ENCODE measurements around the gene TIMM23B. TPM values are rescaled to one million over a fixed set of nuclear protein-coding genes. Genes with fewer than 3 reads are reported as not detected.
"Not testable (repeated sequence)": the region's sequence is repeated elsewhere in the genome, so short reads cannot be mapped to it uniquely, and the experiment has no call there.

TIMM23B gene, protein sequence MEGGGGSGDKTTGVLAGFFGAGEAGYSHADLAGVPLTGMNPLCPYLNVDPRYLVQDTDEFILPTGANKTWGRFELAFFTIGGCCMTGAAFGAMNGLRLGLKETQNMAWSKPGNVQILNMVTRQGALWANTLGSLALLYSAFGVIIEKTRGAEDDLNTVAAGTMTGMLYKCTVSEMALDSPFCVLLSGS
- 10 to 100 TPM; 11.1 to 20.7 TPM for total RNA-seq
- long read RNA-seq, transcript TIMM23B-201 (7 exons, 1,142 nt): major isoform, 18 of 21 reads
- long read RNA-seq, partial matches to known transcripts: 0 of 21 reads
- long read RNA-seq, other reads (novel, unspliced or antisense): 3 of 21 reads

DNA sequence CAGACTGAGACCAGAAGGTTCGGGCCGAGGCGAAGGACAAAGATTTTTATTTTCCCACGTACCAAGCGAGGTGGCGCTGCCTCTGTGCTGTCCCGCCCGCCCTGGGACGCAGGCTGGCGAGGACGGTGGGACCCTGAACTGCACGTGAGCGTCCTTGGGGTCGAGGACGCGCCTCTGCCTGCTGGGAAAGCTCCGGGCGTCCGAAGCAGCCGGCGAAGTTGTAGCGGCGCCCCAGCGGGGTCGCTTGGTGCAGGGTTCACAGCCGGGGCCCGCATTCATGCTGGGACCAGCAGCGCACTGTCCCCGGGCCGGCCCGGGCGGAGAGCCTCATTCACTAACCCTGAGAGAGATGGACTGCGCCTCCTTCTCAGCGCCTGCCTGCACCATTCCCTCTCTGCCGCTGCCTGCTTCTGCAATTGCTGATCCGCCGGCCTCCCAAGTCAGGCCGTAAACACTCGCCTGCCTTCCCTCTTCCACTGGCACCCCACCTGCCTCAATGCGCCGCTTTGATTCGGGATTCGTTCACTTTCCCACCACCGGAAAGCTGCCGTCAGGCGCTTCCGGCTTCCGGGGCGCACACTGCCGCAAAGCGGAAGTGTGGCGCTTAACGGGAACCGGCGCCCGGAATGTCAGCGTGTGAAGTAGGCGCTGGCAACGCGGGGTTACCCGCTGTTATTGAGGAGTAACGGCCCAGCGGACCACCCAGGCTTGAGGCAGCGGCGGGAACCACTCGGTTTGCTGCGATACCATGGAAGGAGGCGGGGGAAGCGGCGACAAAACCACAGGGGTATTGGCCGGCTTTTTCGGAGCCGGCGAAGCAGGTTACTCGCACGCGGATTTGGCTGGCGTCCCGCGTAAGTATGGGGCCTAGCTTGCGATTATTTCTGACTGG, at the start of gene TIMM23B, which contains the start of gene PARG:
Gene TIMM23B (plus strand): TSS at position 607 of the 892 bp plus-strand sequence. CDS start 142 bp downstream, at position 749.
Gene PARG (minus strand): TSS at position 581 of the 892 bp plus-strand sequence. CDS start 302 bp downstream, at position 279.
- ATAC-seq: peak; percentile 98

DNA sequence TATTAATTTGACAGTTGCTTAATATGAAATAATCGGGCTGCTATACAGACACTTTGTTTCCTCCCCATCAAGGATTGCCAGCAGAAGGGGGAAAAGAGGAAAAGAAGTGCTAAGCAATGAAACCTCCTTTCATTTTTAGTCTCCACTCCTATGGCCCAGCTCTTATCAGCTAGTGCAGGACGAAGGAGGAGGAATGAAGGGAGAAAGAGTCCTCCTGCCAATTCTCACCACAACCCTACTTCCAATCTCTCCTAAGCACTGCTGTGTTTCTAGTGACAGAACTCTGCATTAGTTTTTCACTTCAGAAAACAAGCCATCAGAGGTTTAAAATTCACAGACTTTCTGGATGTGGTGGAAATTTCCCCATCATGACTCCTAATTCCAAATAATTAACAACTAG, 41.9 kb upstream of the TIMM23B start:
- intact Hi-C loops (cut with DNase I); DNase-seq: not testable (repeated sequence)
- peak in 1 of 2 donors; percentile 38 for ATAC-seq

More for the DNA sequence above, at the start of gene TIMM23B, which contains the start of gene PARG:
- intact Hi-C loops (cut with DNase I): not testable (repeated sequence)
- DNase-seq: peak; percentile 85

DNA sequence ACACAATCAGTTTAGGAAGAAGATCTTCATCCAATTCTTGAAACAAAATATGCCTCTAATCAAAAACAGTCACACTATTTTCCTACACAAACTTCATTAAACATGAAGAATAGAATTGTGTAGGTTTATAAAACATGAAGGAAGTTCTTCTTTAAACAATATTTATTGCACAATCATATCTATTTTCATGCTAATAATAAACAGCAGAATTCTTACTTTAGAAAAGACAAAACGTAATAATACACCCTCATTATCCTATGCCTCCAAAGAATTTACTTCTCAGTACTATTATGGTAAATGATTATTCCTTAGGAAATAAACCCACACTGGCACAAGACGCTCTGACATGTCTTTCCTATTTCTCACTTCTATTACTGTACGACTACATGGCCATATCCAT, 41.4 kb upstream of the TIMM23B start:
- ATAC-seq; DNase-seq; intact Hi-C loops (cut with DNase I): not testable (repeated sequence)

DNA sequence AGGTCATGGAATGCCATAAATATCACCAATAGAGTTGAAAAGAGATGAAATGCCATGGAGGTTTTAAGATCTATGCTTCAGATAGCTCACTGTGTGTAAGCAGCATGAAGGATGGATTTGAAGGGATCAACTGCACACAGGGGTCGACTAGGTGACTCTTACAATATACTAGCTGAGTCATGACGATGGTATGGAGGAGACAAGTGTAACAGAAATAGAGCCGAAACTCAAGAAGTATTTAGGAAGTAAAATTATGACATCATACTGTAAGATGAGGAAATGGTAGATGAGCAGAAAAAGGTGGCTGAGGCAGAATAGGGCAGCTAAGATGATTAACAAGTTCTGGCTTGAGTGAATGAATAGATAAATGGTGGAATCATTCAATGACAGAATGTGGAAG, 38.0 kb upstream of the TIMM23B start:
- intact Hi-C loops (cut with DNase I); ATAC-seq; DNase-seq: not testable (repeated sequence)

DNA sequence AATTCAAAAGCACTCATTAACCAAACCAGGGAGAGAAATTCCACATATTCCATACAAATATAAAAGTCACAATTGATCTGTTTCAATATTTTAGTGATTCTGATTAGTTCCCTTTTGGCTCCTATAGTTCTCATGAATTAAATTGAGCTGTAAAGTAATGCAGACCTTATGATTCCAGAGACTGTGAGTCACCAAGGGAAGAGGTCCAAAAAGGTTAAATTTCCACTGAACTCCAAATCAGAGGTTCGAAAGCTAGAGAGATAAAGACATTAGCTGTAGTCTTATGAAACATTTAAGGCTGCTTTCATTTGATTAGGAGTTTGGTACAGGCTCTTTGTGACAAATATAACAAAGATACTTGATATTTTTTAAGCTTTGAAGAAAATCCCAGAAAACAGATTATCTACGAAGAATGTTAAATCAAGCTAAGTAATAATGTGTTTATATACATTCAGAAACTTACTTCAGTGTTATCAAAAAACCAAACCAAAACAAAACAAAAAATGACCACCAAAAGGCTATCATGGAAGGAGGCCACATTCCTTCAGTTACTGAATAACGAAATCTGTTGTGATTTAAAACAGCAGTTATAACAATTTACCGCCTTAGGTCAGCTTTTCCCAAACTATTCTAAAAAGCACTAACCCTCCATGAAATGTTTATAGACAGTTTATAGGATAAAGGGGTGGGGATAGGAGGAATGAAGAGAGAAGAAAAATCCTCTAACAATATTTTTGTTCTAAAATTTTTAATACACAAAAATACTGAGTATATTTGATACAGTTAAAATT, 33.4 kb upstream of the TIMM23B start:
- ATAC-seq; DNase-seq; intact Hi-C loops (cut with DNase I): not testable (repeated sequence)

DNA sequence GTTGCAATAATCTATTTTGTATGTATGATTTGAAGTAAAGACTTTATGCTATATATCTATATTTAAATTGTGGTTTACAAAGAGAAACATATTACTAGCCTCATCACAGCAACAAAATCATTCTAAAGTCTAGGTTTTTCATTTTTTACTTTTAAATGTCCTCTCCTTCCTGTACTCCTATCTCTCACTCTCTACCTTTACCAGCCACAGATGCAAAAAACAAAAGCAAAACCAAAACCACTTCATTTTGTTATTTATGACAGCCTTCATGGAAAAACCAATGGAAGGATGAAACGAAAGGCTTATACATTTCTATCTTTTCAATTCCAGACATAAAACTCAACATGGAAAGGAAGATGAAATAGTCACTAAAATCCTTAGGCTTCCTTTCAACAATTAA, 31.6 kb upstream of the TIMM23B start:
- not testable (repeated sequence) for ATAC-seq, DNase-seq
- intact Hi-C loops (cut with DNase I): loop anchor here in 1 of 2 donors (10.0 kb wide), 1 partner anchor 315 kb away; no protein-coding TSS in a partner anchor

DNA sequence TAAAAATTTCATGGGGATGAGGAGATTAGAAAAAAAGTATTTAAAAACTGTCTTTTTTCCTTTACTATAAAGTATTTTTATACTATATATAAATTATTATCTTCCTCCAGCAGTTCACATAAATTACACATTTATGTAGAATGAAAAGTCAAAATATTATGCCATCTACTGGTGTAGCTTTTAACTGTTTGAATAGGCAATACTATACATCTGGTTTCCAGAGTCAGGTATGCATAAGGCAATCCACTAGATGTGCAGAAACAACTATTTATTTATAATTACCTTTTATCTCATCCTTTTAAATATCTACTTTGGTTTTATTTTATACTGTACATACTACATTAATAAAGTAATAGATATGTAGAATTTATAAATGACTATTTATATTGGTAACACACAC, 25.4 kb upstream of the TIMM23B start:
- not testable (repeated sequence) for DNase-seq, ATAC-seq
- intact Hi-C loops (cut with DNase I): loop anchor here in 1 of 2 donors (10.0 kb wide), 1 partner anchor 322 kb away; no protein-coding TSS in a partner anchor

DNA sequence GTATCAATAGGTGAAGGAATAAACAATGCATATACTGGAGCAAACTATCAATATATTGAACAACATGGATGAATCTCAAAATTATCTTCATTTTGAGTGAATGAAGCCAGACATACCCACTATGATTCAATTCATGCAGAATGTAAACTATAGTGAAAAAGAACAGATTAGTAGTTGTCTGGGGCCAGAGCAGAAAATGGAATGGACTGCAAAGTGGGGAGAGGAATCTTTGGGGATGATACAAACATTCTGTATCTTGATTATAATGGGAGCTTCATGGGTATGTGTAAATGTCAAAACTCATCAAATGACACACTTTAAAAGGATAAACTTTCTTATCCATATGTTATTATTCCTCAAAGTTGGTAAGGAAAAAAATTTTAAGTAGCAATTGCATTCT, 23.9 kb upstream of the TIMM23B start:
- DNase-seq, ATAC-seq: not testable (repeated sequence)
- intact Hi-C loops (cut with DNase I): loop anchor here in 1 of 2 donors (10.0 kb wide), 1 partner anchor 323 kb away; no protein-coding TSS in a partner anchor

DNA sequence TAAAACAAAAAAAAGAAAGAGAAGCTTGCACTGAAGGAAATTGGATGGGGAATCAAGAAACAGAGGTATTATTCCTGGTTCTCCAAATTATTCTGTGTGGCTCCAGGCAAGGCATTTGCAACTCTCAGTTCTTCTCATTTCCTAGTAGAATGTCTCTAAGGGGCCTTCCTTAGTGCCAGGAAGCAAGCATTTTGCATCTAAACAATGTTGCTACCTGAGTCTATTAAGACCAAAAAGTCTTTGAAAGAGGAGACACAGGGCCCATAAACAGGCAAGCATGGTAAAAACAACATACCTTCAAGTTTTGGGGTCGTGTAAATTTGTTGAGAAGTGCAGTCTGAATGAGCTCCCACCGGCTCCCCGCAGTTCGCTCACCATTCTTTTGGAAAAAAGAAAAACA, 19.8 kb upstream of the TIMM23B start:
- intact Hi-C loops (cut with DNase I); DNase-seq; ATAC-seq: not testable (repeated sequence)

DNA sequence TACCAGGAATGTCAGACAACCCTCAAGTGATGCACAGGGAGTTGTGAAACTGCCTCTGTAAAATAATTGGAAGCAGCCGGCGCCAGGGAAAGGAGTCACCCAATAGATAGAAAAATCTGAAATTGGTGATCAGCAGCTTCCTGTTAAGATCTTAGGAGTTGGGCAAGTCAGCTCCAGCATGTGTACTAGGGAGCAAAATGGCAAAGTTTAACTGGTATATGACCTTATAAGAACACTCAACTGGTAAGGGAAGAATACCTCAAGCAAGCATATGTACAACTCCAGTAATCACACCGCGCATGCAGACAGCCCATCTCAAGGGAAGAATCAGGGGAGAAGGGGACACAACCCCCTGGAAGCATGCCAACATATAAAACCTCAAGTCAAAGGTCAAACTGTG, 18.3 kb upstream of the TIMM23B start:
- ATAC-seq; DNase-seq; intact Hi-C loops (cut with DNase I): not testable (repeated sequence)

DNA sequence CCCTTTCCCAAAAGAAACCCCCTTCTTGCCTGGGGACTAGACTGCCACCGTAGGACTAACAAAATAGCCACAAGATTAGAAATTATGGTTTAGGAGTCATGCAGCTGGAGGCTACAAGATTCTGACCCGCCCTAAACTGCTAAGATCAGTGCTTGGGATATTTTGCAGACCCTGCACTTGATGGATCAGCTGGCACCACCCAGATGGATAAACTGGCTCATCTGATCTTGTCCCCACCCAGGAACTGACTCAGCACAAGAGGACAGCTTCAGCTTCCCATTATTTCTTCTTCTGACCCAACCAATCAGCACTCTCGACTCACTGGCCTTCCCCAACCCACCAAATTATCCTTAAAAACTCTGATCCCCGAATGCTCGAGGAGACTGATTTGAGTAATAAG, 10.6 kb upstream of the TIMM23B start:
- ATAC-seq; DNase-seq; intact Hi-C loops (cut with DNase I): not testable (repeated sequence)

DNA sequence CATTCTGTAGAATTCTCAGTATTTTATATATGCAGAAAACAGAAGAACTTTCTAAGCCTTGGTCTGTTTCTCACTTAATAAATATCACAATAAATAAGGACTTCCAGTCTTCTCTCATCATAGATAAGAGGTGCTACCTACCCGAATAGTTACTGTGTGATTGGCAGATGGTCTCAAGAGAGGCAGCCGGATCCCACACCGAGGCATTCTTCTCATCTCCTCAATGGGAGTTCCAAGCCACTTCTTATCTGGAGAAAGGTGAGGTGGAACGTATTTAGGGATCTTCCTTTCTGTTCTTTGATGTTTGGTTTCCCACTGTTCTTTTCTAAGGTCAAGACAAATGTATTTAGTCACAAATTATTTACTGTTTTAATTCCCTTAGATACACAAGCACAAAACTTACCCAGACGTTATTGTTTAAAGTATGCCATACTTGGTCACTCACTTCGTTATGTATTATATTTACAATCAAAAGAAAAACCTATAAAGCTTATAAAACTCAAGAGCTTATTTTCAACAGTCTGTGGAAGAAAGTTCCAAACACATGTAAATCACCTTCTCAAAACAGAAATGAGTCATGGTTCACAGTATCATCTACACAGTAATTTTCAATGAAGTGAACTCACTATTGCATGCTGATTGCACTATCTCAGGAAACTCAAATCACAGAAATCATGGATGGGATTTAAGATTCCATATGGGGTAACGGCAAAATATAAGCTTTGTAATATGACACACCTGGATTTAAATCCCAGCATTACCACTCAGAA, 9.7 kb upstream of the TIMM23B start:
- intact Hi-C loops (cut with DNase I); ATAC-seq; DNase-seq: not testable (repeated sequence)

DNA sequence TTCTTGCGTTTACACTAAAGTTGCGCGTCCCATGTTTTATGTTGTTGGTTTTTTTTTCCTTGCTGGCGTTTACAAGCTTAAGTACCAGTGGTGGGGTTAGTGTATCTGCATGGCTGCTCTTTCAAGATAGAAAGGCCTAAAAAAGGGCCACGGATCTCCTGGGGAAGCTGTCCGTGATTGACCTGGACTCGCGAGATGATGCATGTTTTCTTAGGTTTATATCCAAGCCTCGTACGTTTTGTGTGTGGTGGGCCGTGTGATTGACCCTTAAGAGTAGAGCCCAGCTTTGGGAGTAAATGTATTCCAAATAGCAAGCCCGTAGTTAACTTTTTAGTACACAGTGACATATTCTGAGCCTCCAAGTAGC, 469 bp downstream of the TIMM23B start:
- DNase-seq; intact Hi-C loops (cut with DNase I): not testable (repeated sequence)
- peak; percentile 14 to 44 for ATAC-seq

DNA sequence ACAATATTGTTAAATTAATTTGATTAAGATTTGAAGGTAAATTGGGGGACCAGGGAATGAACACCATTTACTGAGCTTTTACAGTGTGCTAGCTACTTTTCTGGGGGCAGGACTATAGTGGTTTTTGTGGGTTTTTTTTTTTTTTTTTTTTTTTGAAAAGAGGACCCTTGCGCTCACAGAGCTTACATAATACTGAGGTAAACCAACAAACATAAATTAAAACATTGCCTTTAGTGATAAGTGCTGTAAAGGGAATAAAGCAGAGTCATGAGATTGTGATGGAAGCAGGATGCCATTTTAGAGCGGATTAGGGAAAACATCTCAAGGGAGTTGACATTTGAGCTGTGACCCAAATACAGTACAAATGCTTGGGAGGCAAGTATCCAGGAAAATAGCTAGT, 1.8 kb downstream of the TIMM23B start:
- intact Hi-C loops (cut with DNase I); ATAC-seq; DNase-seq: not testable (repeated sequence)

DNA sequence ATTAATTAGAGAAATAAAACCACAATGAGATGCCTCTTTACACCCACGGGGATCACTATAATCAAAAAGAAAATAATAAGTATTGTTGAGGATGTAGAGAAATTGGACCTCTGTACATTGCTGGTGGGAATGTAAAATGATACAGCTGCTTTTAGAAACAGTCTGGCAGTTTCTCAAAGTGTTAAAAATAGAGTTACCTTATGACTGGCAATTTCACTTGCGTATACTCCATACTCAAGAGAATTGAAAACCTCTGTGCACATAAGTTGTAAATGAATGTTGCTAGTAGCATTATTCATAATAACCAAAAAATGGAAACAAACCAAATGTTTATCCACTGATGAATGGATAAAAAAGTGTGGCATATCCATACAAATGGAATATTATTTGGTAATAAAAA, 6.3 kb downstream of the TIMM23B start:
- ATAC-seq; DNase-seq; intact Hi-C loops (cut with DNase I): not testable (repeated sequence)

DNA sequence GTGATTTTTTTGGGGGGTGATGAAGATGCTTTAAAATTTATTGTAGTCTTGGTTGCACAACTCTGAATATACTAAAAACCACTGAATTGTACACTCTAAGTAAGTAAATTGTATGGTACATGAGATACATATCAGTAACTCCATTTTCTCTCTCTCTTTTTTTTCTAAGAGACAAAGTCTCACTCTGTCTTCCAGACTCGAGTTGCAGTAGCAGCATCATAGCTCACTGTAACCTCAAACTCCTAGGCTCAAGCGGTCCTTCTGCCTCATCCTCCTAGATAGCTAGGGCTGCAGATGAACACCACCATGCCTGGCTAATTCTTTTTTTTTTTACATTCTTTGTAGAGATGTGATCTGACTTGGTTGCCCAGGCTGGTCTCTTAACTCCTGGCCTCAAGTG, 6.9 kb downstream of the TIMM23B start:
- ATAC-seq; DNase-seq; intact Hi-C loops (cut with DNase I): not testable (repeated sequence)

DNA sequence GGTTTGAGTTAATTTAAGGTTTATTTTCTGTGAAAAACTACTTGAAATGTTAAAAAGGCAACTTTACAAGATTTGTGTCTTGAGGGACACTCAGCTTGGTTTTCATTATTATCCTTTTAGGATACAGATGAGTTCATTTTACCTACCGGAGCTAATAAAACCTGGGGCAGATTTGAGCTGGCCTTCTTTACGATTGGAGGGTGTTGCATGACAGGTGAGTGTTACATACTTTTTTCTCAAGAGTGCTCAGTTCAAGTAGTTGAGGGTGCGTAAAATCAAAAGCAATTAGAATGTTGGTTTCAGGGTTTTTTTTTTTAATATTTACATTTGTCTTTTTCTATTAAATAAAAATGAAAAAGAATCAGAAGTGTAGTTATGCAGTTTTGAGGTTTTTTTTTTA, 10.2 kb downstream of the TIMM23B start:
- intact Hi-C loops (cut with DNase I); DNase-seq; ATAC-seq: not testable (repeated sequence)

DNA sequence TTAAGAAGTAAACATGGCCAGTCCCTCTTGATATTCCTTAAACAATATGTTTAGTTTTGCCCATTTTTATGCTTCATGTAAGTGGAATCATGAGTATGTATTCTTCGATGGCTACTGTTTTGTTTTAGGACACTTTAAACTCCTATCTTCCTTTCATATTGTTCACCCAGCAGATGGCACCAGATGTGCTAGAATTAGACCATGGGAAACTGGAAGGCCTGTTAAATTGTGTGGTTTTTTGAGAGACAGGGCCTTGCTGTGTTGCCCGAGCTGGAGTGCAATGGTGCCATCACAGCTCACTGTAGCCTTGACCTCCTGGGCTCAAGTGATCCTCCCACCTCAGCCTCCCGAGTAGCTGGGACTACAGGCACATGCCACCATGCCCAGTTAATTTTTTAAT, 11.3 kb downstream of the TIMM23B start:
- DNase-seq; ATAC-seq; intact Hi-C loops (cut with DNase I): not testable (repeated sequence)

All from left cardiac atrium (tissue), 4 donors.